Measurements from ENCODE around the gene RTL10. TPM values are rescaled to one million over a fixed set of nuclear protein-coding genes. Genes with fewer than 3 reads are reported as not detected.

Gene RTL10
- total RNA-seq, 4 donors from 2014 or later = 2.5 to 26.1 (median 22.8) TPM

GRCh38 chr22:19896665-19897355 lies 42.1 kb upstream of the RTL10 start:
- peaks cover 0 to 38% (median 0%) of the 10 kb centered on the region in 3 donors for H3K36me3 ChIP-seq
- TF ChIP-seq, protein P1, sequence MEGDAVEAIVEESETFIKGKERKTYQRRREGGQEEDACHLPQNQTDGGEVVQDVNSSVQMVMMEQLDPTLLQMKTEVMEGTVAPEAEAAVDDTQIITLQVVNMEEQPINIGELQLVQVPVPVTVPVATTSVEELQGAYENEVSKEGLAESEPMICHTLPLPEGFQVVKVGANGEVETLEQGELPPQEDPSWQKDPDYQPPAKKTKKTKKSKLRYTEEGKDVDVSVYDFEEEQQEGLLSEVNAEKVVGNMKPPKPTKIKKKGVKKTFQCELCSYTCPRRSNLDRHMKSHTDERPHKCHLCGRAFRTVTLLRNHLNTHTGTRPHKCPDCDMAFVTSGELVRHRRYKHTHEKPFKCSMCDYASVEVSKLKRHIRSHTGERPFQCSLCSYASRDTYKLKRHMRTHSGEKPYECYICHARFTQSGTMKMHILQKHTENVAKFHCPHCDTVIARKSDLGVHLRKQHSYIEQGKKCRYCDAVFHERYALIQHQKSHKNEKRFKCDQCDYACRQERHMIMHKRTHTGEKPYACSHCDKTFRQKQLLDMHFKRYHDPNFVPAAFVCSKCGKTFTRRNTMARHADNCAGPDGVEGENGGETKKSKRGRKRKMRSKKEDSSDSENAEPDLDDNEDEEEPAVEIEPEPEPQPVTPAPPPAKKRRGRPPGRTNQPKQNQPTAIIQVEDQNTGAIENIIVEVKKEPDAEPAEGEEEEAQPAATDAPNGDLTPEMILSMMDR (IDR thresholded peaks at IDR 0.05) = no peak
- TF ChIP-seq POLR2A (IDR thresholded peaks at IDR 0.05) = no peak
- H3K4me3 ChIP-seq = no peak overlapping the region
- H3K9me3 ChIP-seq = no peaks in the 10 kb centered on the region
- H3K27me3 ChIP-seq = no peaks in the 10 kb centered on the region
- peaks cover 0 to 23% (median 7%) of the 10 kb centered on the region in 4 donors for H3K4me1 ChIP-seq
- no peak for DNase-seq
- no peak overlapping the region for H3K27ac ChIP-seq

DNA sequence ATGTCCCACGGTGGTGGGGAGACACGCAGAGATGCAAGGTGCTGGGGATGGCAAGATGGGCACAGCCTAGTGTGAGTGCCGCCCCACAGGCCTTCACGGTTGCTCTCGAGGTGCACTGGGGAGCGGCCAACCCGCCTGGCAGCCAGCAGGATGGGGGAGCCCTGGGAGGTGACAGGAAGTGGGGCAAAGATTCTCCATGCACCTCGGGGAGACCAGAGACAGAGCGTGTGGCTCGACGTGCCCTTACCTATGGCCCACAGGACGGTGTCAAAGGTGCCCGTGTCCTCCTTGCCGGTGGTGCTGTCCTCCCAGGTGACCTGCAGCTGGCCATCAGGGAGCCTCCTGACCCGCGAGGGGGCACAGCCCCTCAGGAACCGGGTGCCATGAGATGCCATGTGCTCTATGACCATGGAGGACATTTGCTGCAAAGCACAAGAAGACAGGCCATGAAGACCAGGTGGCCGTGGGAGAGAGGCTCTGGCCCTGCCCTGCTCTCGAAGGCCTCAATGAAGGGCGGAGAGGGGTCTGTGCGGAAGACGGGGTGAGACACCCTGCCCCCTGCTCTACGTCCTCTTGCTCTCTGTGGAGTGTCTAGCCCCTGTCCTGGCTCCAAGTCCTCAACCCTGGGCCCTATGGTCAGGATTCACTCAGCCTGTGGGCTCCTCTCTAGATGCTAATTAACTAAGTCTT lies 40.6 kb upstream of the RTL10 start:
- no peak overlapping the region for H3K27ac ChIP-seq
- peaks cover 0 to 30% (median 18%) of the 10 kb centered on the region in 4 donors for H3K4me1 ChIP-seq
- peaks cover 0 to 38% (median 0%) of the 10 kb centered on the region in 3 donors for H3K36me3 ChIP-seq
- H3K27me3 ChIP-seq = no peaks in the 10 kb centered on the region
- H3K9me3 ChIP-seq = no peaks in the 10 kb centered on the region
- no peak overlapping the region for H3K4me3 ChIP-seq
- no peak for DNase-seq
- no peak for TF ChIP-seq POLR2A (IDR thresholded peaks at IDR 0.05)
- TF ChIP-seq, protein P1 (IDR thresholded peaks at IDR 0.05) = no peak

DNA sequence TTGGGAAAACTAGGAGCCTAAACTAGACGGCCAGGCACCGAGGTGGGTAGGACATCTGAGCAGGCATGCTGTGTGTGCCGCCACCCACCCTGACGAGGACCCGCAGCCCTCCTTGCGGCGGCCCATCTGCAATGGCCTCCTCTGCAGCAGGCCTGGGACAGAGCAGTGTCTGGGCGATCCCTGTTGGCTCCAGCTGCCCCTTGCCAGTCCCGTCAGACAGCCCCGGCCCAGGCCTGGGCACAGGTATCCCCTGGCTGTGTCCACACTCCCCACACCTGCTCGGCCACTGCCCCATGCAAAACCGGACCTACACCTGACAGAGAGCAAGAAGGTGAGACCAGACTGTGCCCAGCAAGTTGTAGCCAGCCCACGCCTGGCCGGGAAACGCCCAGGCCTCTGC lies 38.7 kb upstream of the RTL10 start:
- DNase-seq = no peak
- H3K27ac ChIP-seq = no peak overlapping the region
- H3K36me3 ChIP-seq = peaks cover 0 to 29% (median 0%) of the 10 kb centered on the region in 3 donors

DNA sequence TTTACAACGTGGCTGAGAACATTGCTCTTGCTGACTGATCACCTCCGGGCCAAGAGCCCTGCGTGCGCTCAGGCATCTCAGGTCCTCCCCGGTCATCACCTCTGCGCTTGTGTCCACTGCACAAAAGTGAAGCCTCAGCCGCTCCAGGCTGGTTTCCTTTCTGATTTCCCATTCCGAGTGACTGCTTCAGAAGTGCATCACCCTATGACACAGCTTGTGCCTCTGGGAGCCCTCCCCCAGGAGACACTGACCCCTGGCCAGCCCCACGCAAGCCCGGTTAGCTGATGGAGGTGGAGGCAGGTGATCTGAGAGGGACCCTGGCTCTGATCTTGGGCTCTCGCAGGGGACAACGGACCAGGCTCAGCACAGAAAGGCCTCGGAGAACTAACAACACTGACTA lies 38.3 kb upstream of the RTL10 start:
- Histone ChIP-seq H3K27me3 (no peaks in the 10 kb centered on the region), H3K9me3 (no peaks in the 10 kb centered on the region), H3K4me1 (peaks cover 0 to 30% (median 17%) of the 10 kb centered on the region in 4 donors), H3K36me3 (peaks cover 0 to 24% (median 0%) of the 10 kb centered on the region in 3 donors), H3K27ac (peak overlapping the region in 3 of 4 donors; percentile 76 to 89 (median 77)), H3K4me3 (no peak overlapping the region)
- DNase-seq = no peak
- TF ChIP-seq POLR2A (IDR thresholded peaks at IDR 0.05) = no peak
- TF ChIP-seq, protein P1 (IDR thresholded peaks at IDR 0.05) = no peak

More for the DNA sequence above, 38.7 kb upstream of the RTL10 start:
- Histone ChIP-seq H3K4me3 (no peak overlapping the region), H3K9me3 (no peaks in the 10 kb centered on the region), H3K27me3 (no peaks in the 10 kb centered on the region), H3K4me1 (peaks cover 0 to 30% (median 17%) of the 10 kb centered on the region in 4 donors)
- TF ChIP-seq, protein P1 (IDR thresholded peaks at IDR 0.05) = no peak
- TF ChIP-seq POLR2A (IDR thresholded peaks at IDR 0.05) = no peak

GRCh38 chr22:19892257-19892879 lies 37.7 kb upstream of the RTL10 start:
- Histone ChIP-seq H3K4me3 (peak overlapping the region in 3 of 4 donors; percentile 28 to 38 (median 30)), H3K27me3 (no peaks in the 10 kb centered on the region), H3K27ac (peak overlapping the region; percentile 62 to 89 (median 76)), H3K36me3 (peaks cover 0 to 20% (median 0%) of the 10 kb centered on the region in 3 donors), H3K4me1 (peaks cover 0 to 31% (median 17%) of the 10 kb centered on the region in 4 donors), H3K9me3 (no peaks in the 10 kb centered on the region)
- TF ChIP-seq POLR2A (IDR thresholded peaks at IDR 0.05) = no peak
- TF ChIP-seq, protein P1 (IDR thresholded peaks at IDR 0.05) = no peak
- DNase-seq = peak in 1 of 3 donors; percentile 40
